HepG2 (cell line): ENCODE measurements around the gene CCDC175. TPM values are rescaled to one million over a fixed set of nuclear protein-coding genes. Genes with fewer than 3 reads are reported as not detected.

ENCODE experiments used
- BCL6 ChIP-seq: IDR thresholded peaks from 2 replicates; pipeline ENCODE4 v1.6.1; 2016; ENCODE audit warnings: missing genetic modification reagents, missing compliant biosample characterization
- E2F2 ChIP-seq: sonication (generic); formaldehyde crosslinking; IDR thresholded peaks from 2 replicates; pipeline ENCODE4 v1.4.0; 2020; ENCODE audit warnings: missing genetic modification reagents, borderline replicate concordance
- ELF4 ChIP-seq: sonication (generic); formaldehyde crosslinking; IDR thresholded peaks from 2 replicates; pipeline ENCODE4 v1.5.0; 2020; ENCODE audit warnings: missing genetic modification reagents, mild to moderate bottlenecking, moderate library complexity, borderline replicate concordance
- FOXP4 ChIP-seq: sonication (generic); formaldehyde crosslinking; IDR thresholded peaks from 2 replicates; pipeline ENCODE4 v1.4.0; 2020; ENCODE audit warnings: missing genetic modification reagents
- HDAC2 ChIP-seq: sonication (generic); formaldehyde crosslinking; IDR thresholded peaks from 2 replicates; pipeline ENCODE4 v1.4.0; 2020; ENCODE audit warnings: missing genetic modification reagents
- HMGA1 ChIP-seq: sonication (generic); formaldehyde crosslinking; conservative IDR thresholded peaks from 2 replicates; pipeline ENCODE4 v1.4.0; 2020; ENCODE audit warnings: missing genetic modification reagents
- IRX3 ChIP-seq: sonication (generic); formaldehyde crosslinking; IDR thresholded peaks from 2 replicates; pipeline ENCODE4 v1.8.1; 2023; ENCODE audit warnings: mild to moderate bottlenecking, low read depth, missing genetic modification reagents, borderline replicate concordance
- ISL2 ChIP-seq: sonication (generic); formaldehyde crosslinking; IDR thresholded peaks from 2 replicates; pipeline ENCODE4 v1.5.0; 2020; ENCODE audit warnings: missing genetic modification reagents
- KDM3A ChIP-seq: IDR thresholded peaks from 2 replicates; pipeline ENCODE4 v1.6.1; 2018; ENCODE audit warnings: low read depth, missing compliant biosample characterization
- KLF9 ChIP-seq: IDR thresholded peaks from 2 replicates; pipeline ENCODE4 v1.6.1; 2016; ENCODE audit warnings: low read depth
- NFKB2 ChIP-seq: sonication (generic); formaldehyde crosslinking; IDR thresholded peaks from 2 replicates; pipeline ENCODE4 v1.4.0; 2020; ENCODE audit warnings: missing genetic modification reagents, borderline replicate concordance
- PCBP1 ChIP-seq: fragments of 200-400 bp; formaldehyde crosslinking; IDR thresholded peaks from 2 replicates; pipeline ENCODE4 v1.6.1; 2017; ENCODE audit warnings: mild to moderate bottlenecking, low read depth, low read length, borderline replicate concordance
- SSRP1 ChIP-seq: IDR thresholded peaks from 2 replicates; pipeline ENCODE4 v1.6.1; 2016; ENCODE audit warnings: control low read depth
- TCF7 ChIP-seq: sonication (generic); IDR thresholded peaks from 2 replicates; pipeline ENCODE4 v1.6.1; 2016; ENCODE audit warnings: antibody characterized with exemption, low read depth
- ZBTB44 ChIP-seq: sonication (generic); formaldehyde crosslinking; IDR thresholded peaks from 2 replicates; pipeline ENCODE4 v1.4.0; 2020; ENCODE audit warnings: missing genetic modification reagents
- ZFP37 ChIP-seq: sonication (generic); formaldehyde crosslinking; IDR thresholded peaks from 2 replicates; pipeline ENCODE4 v1.4.0; 2020; ENCODE audit warnings: missing genetic modification reagents, borderline replicate concordance
- ZMYM4 ChIP-seq: sonication (generic); formaldehyde crosslinking; IDR thresholded peaks from 2 replicates; pipeline ENCODE4 v1.8.1; 2023; ENCODE audit warnings: mild to moderate bottlenecking, missing genetic modification reagents
- ZNF350 ChIP-seq: sonication (generic); formaldehyde crosslinking; IDR thresholded peaks from 2 replicates; pipeline ENCODE4 v1.4.0; 2020; ENCODE audit warnings: mild to moderate bottlenecking, low read depth, missing genetic modification reagents, borderline replicate concordance
- ZNF552 ChIP-seq: sonication (generic); formaldehyde crosslinking; IDR thresholded peaks from 2 replicates; pipeline ENCODE4 v1.9.0; 2022; ENCODE audit warnings: missing genetic modification reagents, mild to moderate bottlenecking, borderline replicate concordance
- ZNF687 ChIP-seq: sonication (generic); formaldehyde crosslinking; IDR thresholded peaks from 2 replicates; pipeline ENCODE4 v1.5.1; 2020; ENCODE audit warnings: mild to moderate bottlenecking, missing genetic modification reagents, moderate library complexity
- polyA plus RNA-seq, 8 experiments: library from polyadenylated mRNA; depleted of rRNA in 3 of 8; stranded (reverse) in 7 of 8; unstranded in 1 of 8; fragments of >200 nt; fragmentation: Illumina TruSeq in 4 of 8; extraction: Trizol in 4 of 8; gene quantifications; 2 replicates each; pipeline versions ENCODE4 v1.2.1 to v1.2.3, GENCODE V29; 2011 to 2016; ENCODE audit warnings: low read depth in 4 of 8, missing spikeins in 1 of 8, mixed read lengths in 1 of 8; ENCODE audit not compliant: insufficient read depth in 1 of 8
- total RNA-seq, 5 experiments: library from RNA; depleted of rRNA; stranded (reverse); fragments of >200 nt; fragmentation: Illumina TruSeq; extraction: Trizol; gene quantifications; 2 replicates each; pipeline ENCODE4 v1.2.3, GENCODE V29; 2016; ENCODE audit warnings: low read depth in 1 of 5

CCDC175 gene
- total and polyA plus RNA-seq, 2 of the 13 experiments (the other 11 are each of a cell fraction or from before 2014, with no cell fraction given): not detected

GRCh38 chr14:59483819-59484638, 92.6 kb downstream of the CCDC175 start, which contains the start of the genes JKAMP and L3HYPDH (continued):
- TF ChIP-seq E2F2 (CRISPR knock-in tag): peak; percentile 81; the same call in 1 of the 2 replicates
- TF ChIP-seq ZBTB44: peak; percentile 81; the same call in 1 of the 2 replicates
- TF ChIP-seq ZMYM4 (CRISPR knock-in tag): peak; percentile 83
- TF ChIP-seq FOXP4 (CRISPR knock-in tag): peak; percentile 63
- peak; percentile 87; the same call in 1 of the 2 replicates for TF ChIP-seq ELF4 (CRISPR knock-in tag)
- peak; percentile 100 for TF ChIP-seq ZNF687 (CRISPR knock-in tag)
- peak; percentile 92; the same call in 1 of the 2 replicates for TF ChIP-seq IRX3 (CRISPR knock-in tag)
- TF ChIP-seq HMGA1: no peak
- TF ChIP-seq KLF9 (CRISPR knock-in tag): 0 out of 2 replicates have a peak, but pooled peaks have one; percentile 51
- TF ChIP-seq NFKB2 (CRISPR knock-in tag): peak; percentile 97; the same call in 1 of the 2 replicates
- TF ChIP-seq PCBP1: no peak
- peak; percentile 85 for TF ChIP-seq ZFP37
- peak; percentile 72 for TF ChIP-seq ISL2
- TF ChIP-seq BCL6 (CRISPR knock-in tag): peak; percentile 44; the same call in 1 of the 2 replicates
- TF ChIP-seq HDAC2 (CRISPR knock-in tag): peak; percentile 76
- no peak for TF ChIP-seq TCF7
- TF ChIP-seq KDM3A (CRISPR knock-in tag): peak; percentile 87
- no peak for TF ChIP-seq SSRP1
- TF ChIP-seq ZNF552 (CRISPR knock-in tag): peak; percentile 99
- TF ChIP-seq ZNF350 (CRISPR knock-in tag): peak; percentile 86
